GM18907 (cell line): Measurements from ENCODE around the gene NPAS4.
A peak's percentile ranks its signal among the peaks of the same experiment; 100 is the strongest.
"Not testable (repeated sequence)": the region's sequence is repeated elsewhere in the genome, so short reads cannot be mapped to it uniquely, and the experiment has no call there.

Experiments used
- ATAC-seq: cut with Tn5 transposase; IDR thresholded peaks from one replicate; pipeline ENCODE4 v1.9.1; 2021; ENCODE audit warnings: mild to moderate bottlenecking, moderate library complexity; ENCODE audit not compliant: unreplicated experiment

NPAS4 gene

DNA sequence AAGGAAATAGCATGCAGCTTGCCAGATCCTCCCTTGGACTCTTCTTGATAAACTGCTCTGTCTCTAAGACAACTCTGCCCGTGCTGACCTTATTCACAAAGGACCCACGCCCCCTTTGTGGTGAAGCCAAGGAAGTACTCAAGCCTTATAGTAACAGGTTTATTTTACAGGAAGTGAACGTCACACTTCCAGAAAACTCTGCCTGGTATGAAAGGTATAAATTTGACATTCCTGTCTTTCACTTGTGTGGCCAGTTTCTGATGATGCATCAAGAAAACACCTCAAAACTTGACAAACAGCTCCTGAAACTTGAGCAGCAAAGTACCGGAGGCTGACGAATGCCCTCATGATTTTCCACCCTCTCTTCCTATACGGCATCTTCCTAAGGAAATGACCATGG is 33.4 kb downstream of the NPAS4 start:
- ATAC-seq = no peak

DNA sequence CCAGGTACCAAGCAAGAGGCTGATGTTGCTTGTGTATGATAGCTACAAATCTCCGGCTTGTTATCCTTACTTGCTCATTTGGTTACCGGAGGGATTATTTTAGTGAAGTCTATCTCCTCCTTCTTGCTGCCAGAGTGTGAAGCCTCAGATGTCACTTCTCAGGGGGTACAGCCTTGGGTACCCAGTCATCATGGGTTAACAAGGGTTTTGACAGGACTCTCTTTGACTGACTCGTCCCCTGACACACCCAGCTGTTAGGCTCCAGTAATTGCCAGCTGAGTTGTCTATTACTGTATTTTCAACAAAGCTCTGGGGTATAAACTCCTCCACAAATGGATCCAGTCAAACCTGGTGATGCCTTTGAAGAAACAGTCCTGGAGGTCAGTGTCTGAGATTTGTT is 34.0 kb downstream of the NPAS4 start:
- ATAC-seq = no peak

DNA sequence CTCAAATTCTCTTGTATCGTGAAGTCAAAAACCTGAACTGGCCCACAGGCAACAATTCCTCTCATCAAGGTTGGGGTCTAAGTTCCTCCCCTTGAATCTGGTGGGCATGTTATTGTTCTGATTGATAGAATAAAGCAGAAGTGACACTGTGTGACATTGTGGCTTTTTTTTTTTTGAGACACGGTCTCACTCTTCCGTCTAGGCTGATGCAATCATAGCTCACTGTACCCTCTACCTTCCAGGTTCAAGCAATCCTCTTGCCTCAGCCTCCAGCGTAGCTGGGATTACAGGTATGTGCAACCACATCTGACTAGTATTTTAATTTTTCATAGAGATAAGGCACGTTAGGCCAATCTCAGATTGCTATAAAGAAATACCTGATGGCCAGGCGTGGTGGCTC is 37.0 kb downstream of the NPAS4 start:
- ATAC-seq = no peak

DNA sequence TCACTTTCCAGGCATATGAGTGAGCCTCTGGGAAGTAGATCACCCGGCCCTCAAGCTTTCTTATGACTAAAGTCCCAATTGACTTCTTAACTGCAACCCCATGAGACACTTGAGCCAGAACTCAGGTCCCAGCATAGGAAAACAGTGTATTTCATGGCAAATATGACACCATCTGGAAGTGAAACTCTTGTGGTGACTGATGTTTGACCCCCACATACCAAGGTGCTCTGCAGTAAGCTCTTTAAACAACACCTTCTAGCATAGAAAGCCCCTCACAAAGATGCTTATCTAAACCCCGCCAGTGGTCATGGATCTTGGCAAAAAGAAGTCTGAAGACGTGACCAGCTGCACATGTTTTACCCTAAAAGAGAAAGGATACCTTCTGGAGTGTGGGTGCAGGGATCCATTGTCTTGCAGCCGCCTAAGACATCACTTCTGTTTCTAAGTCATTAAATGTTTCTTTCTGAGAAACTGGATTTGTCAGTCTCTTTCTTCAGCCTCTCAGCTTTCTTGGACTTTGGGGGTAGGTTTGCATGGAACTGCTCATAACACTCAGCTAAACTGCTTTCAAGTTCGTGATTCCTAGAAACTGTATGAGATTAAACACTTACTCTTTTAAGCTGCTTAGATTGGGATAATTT is 38.4 kb downstream of the NPAS4 start:
- peak; percentile 65 for ATAC-seq

DNA sequence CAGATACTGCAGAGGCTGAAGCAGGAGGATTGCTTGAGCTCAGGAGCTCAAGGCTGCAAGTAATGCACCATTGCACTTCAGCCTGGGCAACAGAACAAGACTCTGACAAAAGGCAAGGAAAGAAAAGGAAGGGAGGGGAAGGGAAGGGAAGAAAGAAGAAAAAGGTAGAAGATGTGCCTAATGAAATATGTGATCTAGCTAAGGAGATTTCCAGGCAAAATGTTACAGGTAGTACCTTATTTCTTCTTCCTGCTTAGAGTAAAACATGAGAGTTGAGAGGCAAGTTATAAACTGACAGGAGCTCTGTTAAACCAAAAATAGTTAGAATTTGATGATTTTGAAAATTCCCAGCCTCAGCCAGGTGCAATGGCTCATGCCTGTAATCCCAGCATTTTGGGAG is 41.2 kb downstream of the NPAS4 start:
- no peak for ATAC-seq

DNA sequence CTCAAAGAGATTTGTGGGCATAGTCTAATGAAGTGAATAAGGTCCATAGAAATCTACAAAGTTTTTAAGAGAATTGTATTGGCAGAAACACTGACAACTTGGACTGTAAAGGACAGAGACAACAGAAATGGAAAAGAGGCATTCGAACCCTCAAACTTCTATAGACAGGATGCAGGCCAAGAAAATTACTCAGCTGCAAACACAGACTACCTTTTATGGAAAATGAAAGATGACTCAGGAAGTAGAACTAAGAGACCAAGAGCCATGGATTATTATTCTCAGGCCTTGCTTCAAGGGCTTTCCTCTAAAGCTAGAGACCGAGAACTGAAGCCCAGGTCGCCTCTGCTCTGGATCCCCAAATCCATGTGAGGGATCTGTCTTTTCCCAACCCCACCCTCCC is 42.1 kb downstream of the NPAS4 start:
- no peak for ATAC-seq

DNA sequence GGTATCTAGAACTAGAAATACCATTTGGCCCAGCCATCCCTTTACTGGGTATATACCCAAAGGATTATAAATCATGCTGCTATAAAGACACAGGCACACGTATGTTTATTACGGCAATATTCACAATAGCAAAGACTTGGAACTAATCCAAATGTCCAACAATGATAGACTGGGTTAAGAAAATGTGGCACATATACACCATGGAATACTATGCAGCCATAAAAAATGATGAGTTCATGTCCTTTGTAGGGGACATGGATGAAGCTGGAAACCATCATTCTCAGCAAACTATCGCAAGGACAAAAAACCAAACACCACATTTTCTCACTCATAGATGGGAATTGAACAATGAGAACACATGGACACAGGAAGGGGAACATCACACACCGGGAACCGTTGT is 43.3 kb downstream of the NPAS4 start:
- not testable (repeated sequence) for ATAC-seq

DNA sequence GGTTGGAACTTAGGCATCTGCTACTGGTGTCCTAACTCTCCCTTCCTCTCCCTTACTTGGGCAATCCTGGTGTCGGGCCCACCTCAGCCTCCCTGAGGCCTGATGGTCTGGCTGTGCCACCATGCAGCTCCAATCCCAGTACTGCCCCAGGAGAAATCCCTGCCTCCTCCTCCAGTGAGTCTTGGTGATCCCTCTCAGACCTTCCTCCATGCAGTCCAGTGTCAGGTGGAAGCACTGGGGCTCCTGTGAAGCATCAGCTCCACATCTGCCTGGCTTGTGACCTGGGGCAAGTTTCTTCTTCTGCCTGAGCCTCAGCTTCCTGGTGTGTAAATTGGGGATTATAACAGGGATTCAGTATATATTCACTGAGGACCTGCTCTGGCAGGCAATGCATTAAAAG is 44.1 kb downstream of the NPAS4 start:
- ATAC-seq = no peak

DNA sequence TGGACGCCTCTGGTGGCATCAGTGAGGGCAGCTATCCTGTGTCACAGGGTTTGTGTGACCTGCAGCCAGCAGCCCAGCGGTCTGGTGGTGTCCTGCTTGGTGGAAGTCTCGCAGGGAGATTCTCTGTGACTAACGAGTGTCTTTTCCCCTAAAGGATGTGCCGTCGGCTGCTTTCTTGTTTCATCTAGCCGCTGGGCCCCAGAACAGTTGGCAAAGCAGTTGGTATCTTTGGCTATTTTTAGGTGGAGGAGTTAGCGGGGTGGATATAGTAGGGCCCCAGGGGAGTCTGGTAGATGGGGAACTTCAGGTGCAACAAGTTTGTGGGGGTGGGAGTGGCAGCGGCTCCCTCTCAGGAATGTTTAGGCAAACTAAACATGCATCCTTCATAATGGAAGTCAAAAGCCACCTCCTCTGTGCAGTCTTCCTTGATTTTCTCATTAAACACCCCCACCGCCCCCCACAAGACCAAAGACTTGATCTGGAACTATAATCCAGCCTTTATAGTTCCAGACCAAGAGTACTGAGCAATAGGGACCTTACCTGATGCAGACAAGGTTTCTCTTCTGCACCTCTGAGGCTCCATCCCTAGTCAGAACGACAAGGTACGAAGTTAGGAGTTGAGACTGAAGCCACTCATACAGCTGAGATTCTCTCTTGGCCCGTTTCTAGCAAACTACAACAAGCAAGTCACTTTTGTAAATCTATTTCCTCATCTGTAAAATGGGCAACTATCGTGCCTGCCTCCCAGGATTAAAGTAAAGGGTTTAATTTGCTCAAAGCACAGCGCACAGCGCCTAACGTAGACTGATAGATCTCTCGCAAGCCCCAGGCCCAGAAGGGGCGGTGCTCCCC is 44.8 kb downstream of the NPAS4 start:
- ATAC-seq = no peak

DNA sequence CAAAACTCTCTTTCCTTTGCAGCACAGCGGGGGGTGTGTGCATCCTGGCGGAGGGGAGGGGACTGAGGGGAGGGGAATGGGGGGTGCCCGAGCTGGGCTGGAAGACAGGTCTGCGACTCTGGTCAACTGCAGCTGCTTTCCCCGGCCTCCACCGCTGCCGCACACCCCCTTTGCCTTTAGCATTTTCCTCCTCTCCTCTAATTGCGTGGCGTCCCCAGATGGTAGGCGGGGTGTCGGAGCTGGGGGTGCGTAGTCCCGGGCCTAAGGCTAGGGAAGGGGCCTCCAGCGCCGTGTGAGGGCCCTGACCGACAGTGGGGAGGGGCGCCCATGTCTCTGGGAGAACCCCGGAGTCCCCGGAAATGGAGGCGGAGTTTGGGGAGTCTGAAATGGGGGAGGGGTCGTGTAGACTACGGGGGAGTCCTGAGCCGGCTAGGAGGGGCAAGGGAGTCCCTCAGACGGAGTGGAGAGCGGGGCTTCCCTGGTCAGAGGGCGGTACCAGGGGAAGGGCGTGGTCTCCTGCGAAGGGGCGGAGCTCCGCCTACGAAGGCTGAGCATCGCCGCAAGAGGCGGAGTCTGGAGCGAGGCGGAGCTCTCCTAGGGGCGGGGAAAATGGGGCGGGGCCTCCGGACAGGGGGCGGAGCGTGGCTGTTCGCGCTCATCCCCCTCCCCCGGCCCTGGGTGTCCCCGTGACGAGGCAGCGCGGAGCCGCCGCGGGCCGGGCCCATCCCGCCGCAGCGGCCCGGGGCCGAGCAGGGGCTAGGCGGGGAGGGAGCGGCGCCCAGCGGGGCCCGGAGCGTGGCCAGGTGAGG is 45.6 kb downstream of the NPAS4 start, which contains the start of gene PELI3:
PELI3 (plus strand) TSS at position 681 of the 809 bp plus-strand sequence. CDS start 1,224 bp downstream, outside the sequence.
- peak; percentile 71 for ATAC-seq

DNA sequence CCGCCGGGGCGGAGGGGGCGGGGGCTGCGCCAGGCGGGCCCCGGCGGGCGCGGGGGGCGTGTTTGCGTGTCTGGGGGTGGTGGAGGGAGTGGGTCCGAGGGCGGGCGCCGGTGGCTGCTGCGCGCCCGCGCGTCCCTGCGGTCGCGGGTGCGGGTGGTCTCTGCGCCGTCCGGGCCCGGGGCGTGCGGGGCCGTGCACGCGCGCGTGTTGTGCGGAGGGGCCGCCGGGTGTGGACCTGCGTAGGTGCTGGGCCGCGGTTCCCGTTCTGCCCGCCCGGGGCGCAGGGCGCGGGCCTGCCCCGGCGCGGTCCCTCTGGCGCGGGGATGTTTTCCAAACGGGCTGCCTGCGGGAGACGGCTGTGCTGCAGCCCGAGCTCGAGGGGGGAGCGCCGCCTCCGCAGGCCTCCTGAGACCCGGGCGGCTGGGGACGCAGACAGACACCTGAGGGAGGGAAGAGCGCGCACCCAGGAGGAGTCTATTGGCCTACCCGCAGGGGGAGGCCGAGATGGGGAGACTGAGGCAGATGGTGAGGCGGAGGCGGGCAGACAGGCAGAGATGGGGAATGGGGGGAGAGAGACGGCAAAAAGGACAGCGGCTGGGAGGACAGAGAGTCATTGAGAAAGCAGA is 46.3 kb downstream of the NPAS4 start:
- peak; percentile 27 for ATAC-seq

DNA sequence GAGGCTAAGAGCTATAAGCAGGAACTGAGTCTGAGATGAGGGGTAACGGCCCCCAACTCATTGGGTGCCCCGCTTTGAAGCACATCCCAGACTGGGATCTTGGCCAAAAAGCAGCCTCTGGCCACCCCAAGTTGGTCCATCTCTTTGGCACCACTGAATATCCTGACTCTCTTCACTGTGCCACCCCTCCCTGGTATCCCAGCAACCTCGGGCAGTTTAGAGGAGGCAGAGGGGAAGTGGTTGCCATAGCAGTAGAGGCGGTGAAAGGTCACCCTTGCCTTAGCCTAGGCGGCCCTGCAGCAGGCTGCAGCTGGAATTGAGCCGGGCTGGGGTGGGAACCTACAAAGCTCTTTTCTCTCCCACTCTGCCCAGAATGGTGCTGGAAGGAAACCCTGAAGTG is 46.9 kb downstream of the NPAS4 start:
- ATAC-seq = no peak

DNA sequence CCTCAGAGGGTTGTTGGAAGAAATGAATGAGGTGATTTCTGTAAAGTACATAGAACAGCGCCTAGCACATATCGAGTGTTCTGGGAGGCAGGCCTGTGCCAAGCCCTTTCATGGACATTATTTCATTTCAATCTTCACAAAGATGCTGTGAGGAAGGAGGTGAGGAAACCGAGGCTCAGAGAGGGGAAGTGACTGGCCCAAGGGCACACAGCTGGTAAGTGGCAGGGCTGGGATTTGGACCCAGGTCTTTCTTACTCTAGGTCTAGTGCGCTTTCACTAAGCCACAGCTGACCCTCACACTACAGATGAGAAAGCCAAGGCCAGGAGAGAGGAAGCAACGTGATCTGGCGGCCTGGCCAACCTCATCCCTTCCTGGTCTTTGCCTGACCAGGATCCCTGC is 47.9 kb downstream of the NPAS4 start:
- no peak for ATAC-seq

DNA sequence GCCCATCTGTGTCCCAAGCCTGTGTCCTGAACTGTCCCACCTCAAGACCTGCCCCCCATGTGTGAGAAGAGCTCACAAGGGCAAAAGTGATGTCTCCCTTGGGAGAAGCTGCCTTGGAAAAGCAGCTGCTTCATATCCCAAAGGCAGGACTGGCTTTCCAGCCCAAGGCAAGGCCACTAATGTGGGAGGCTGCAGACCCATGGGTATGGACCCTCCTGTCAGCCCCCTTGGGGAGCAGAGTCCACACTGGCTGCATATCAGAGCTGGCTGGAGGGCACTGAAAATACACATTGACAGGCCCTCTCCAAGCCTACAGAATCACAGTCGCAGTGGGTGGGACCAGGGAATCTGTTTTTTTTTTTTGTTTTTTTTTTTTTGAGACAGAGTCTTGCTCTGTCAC is 48.6 kb downstream of the NPAS4 start:
- no peak for ATAC-seq

DNA sequence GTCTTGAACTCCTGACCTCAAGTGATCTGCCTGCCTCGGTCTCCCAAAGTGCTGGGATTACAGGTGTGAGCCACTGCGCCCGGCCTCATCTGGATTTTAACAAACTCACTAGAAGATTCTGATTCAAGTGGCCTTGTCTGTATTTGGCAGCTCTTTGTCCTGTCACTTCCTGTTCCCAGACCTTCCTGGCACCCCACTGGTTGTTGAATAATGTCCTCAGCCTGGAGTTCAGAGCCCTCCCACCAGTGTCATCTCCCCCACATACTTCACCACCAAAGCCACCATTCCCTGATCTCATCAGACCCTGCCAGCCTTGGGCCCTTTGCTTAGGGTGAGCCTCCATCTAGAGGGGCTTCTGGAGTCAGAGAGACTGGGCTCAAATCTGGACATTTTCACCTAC is 49.2 kb downstream of the NPAS4 start:
- no peak for ATAC-seq

DNA sequence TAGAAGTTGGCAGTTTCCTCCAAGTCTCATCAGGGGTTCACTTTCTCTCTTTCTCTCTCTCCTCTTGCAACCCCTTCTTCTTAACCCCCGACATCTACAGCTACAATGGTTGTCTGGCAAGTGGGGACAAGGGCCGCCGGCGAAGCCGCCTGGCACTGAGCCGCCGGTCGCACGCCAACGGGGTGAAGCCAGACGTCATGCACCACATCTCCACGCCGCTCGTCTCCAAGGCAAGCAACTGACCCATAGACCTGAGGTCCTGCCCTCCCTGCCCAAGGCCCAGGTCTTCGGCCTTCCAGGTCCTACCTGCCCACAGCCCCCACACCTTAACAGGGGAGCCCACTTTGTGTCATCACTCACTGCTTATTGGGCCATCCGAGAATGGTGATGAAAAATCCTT is 50.3 kb downstream of the NPAS4 start:
- ATAC-seq = no peak

DNA sequence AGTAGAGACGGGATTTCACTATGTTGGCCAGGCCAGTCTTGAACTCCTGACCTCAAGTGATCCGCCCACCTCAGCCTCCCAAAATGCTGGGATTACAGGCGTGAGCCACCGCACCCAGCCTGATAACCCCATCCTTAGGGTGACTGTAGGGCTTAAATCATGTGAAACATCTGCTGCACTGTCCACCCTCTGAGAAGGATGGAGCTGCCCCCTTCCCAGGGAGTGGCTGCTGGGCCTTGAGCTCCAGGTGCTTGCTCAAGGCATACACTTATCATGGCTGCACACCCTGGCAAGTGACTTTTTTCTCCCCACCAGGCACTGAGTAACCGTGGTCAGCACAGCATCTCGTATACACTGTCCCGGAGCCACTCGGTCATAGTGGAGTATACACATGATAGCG is 51.2 kb downstream of the NPAS4 start:
- ATAC-seq = no peak

DNA sequence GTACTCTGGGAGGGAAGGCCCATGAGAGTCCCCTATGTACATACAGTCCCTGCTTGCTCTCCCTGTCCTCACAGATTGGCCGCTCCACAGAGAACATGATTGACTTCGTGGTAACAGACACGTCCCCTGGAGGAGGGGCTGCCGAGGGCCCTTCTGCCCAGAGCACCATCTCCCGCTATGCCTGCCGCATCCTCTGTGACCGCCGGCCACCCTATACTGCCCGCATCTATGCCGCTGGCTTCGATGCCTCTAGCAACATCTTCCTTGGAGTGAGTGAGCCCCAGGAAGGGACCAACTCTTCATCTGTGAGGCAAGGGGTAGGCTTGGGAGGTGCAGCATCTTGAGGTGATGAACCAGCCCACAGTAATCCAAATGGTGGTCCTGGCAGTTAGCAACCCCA is 52.3 kb downstream of the NPAS4 start:
- ATAC-seq = no peak

DNA sequence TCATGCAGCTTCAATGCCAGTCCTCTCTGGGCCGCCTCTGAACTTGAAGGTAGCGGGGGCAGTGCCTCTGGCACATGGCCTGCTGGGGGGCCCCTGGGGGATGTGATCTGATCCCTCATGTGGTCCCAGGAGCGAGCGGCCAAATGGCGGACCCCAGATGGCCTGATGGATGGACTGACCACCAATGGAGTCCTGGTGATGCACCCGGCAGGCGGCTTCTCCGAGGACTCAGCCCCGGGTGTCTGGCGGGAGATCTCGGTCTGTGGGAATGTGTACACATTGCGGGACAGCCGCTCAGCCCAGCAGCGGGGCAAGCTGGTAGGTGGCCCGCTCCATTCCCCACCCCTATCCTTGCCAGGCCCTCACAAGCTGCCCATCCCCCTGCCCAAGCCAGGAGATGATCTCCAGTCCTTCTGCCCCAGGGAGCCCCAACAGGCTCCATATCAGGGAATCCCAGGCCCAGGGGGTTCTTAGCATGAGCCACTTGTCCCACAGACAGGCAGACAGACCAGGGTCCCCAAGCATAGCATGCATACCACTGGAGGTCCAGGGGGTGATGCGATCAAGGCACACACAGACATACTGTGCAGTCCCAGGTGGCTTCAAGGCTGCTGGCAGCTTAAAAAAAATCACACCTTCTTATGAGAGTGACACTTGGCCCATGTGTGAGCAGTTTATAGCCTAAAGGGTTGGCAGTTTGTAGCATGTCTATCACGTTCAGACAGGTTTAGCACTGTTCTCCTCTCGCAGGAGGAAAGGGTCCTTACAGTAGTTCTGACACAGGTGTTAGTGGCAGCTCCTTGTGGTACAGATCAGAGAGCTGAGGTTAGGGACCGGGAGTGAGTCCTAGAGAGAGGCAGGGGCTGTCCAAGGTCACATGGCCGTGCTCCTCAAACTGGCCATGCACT is 53.0 kb downstream of the NPAS4 start:
- ATAC-seq = no peak
